Upper lobe of left lung (tissue), 6 donors: ENCODE data around the gene KCNN1. TPM values are rescaled to one million over a fixed set of nuclear protein-coding genes. Genes with fewer than 3 reads are reported as not detected.
"Not testable (repeated sequence)": the region's sequence is repeated elsewhere in the genome, so short reads cannot be mapped to it uniquely, and the experiment has no call there.

Experiments used
- ATAC-seq, 2 donors: fragments of 200-7000 bp; cut with Tn5 transposase; one replicate each; pipeline ENCODE4 v1.9.1; 2022; ENCODE audit warnings: mild to moderate bottlenecking in 2 of 2, moderate library complexity in 2 of 2; ENCODE audit not compliant: low FRiP score in 2 of 2
- DNase-seq, 2 donors: peaks; one replicate each; pipeline ENCODE4 v3.0.0-alpha.2; 2019 to 2020
- H3K27ac ChIP-seq, 4 donors: fragments of 200-600 bp; sonication (generic); one replicate each; pipeline ENCODE4 v1.5.1; 2016 to 2019
- H3K27me3 ChIP-seq, 4 donors: fragments of 200-600 bp; sonication (generic); one replicate each; pipeline ENCODE4 v1.5.1; 2017 to 2019
- H3K36me3 ChIP-seq, 4 donors: fragments of 200-600 bp; sonication (generic); one replicate each; pipeline ENCODE4 v1.5.1; 2016 to 2019
- H3K4me1 ChIP-seq, 4 donors: fragments of 200-600 bp; sonication (generic); one replicate each; pipeline ENCODE4 v1.5.1; 2018 to 2019
- H3K4me3 ChIP-seq, 4 donors: fragments of 200-600 bp; sonication (generic); one replicate each; pipeline ENCODE4 v1.5.1; 2017 to 2019; ENCODE audit warnings: mild to moderate bottlenecking in 2 of 4, moderate library complexity in 1 of 4
- H3K9me3 ChIP-seq, 4 donors: fragments of 200-600 bp; sonication (generic); one replicate each; pipeline ENCODE4 v1.5.1; 2018 to 2019
- CTCF ChIP-seq, 6 experiments: fragments of 450-650 bp in 4 of 6; fragments of 200-600 bp in 2 of 6; sonication (generic) in 2 of 6; IDR thresholded peaks; one replicate each; pipeline ENCODE4 v1.5.1; 2016 to 2019; ENCODE audit warnings: antibody characterized with exemption in 6 of 6
- EP300 ChIP-seq, 4 donors: sonication (generic); formaldehyde crosslinking; IDR thresholded peaks; one replicate each; pipeline ENCODE4 v1.5.1; 2017; ENCODE audit warnings: antibody characterized with exemption in 4 of 4, control low read depth in 2 of 4
- POLR2A ChIP-seq, 4 donors: fragments of 450-650 bp; IDR thresholded peaks; one replicate each; pipeline ENCODE4 v1.5.1; 2016 to 2017; ENCODE audit warnings: antibody characterized with exemption in 4 of 4, mild to moderate bottlenecking in 2 of 4
- POLR2AphosphoS5 ChIP-seq, 2 donors: sonication (generic); formaldehyde crosslinking; IDR thresholded peaks; one replicate each; pipeline ENCODE4 v1.5.1; 2017; ENCODE audit warnings: antibody characterized with exemption in 2 of 2
- WGBS, 2 donors: methylation state at CpG; one replicate each; pipeline ENCODE4 v1.1.5; 2017 to 2018; 5-methylcytosine and 5-hydroxymethylcytosine counted together
- total RNA-seq, 6 donors: library from RNA; depleted of rRNA in 4 of 6; stranded (reverse); fragments of >200 nt in 4 of 6; gene quantifications; one replicate each; pipeline versions ENCODE4 v1.1.0 to v1.2.1, GENCODE V29; 2016 to 2021
- donor health status: DM: no; HTN: no; CAD: no; lungs with moderate emphysema.
- donor health status: DM: no; HTN: yes; CAD: no; lungs with severe emphysema.

Gene KCNN1
- total RNA-seq, 6 donors from 2014 or later: 0.34 to 0.37 TPM; not detected in 4

- H3K27me3 ChIP-seq: no peaks in the 10 kb centered on the region
- DNase-seq: peak; percentile 96 to 97
- H3K36me3 ChIP-seq: peaks cover 0 to 10% (median 2%) of the 10 kb centered on the region in 4 donors
- TF ChIP-seq POLR2AphosphoS5 (IDR thresholded peaks at IDR 0.05): peak; percentile 79 to 91
- peak in 4 of 6 experiments; percentile 20 to 27 (median 24) for TF ChIP-seq CTCF (IDR thresholded peaks at IDR 0.05)
- TF ChIP-seq EP300 (IDR thresholded peaks at IDR 0.05): peak in 2 of 4 donors; percentile 61 to 84
- TF ChIP-seq POLR2A (IDR thresholded peaks at IDR 0.05): peak in 3 of 4 donors; percentile 47 to 95 (median 70)
- peak overlapping the region; percentile 68 to 96 (median 86) for H3K4me3 ChIP-seq
- H3K27ac ChIP-seq: peak overlapping the region; percentile 86 to 98 (median 96)
- H3K4me1 ChIP-seq: peaks cover 18 to 53% (median 28%) of the 10 kb centered on the region in 4 donors
- WGBS, 2 donors: 0% methylated on average over 3 to 5 of the region's 105 CpGs
- ATAC-seq: peak; percentile 87 to 92
- H3K9me3 ChIP-seq: no peaks in the 10 kb centered on the region
These were observed 34.2 kb downstream of the KCNN1 start for GRCh38 chr19:18000915-18001776.

GRCh38 chr19:18001777-18002345 lies 35.0 kb downstream of the KCNN1 start:
- Histone ChIP-seq H3K27ac (peak overlapping the region; percentile 86 to 98 (median 96)), H3K9me3 (no peaks in the 10 kb centered on the region), H3K36me3 (peaks cover 0 to 10% (median 2%) of the 10 kb centered on the region in 4 donors), H3K4me1 (peaks cover 22 to 56% (median 31%) of the 10 kb centered on the region in 4 donors), H3K27me3 (no peaks in the 10 kb centered on the region), H3K4me3 (peak overlapping the region; percentile 68 to 96 (median 86))
- WGBS, 2 donors: 24 to 27% methylated on average over 7 to 15 of the region's 15 CpGs
- ATAC-seq (peak in 1 of 2 donors; percentile 2), DNase-seq (no peak)
- TF ChIP-seq POLR2A (IDR thresholded peaks at IDR 0.05): no peak
- no peak for TF ChIP-seq CTCF (IDR thresholded peaks at IDR 0.05)

GRCh38 chr19:18002347-18002850 lies 35.5 kb downstream of the KCNN1 start:
- Histone ChIP-seq H3K36me3 (peaks cover 0 to 10% (median 2%) of the 10 kb centered on the region in 4 donors), H3K27me3 (no peaks in the 10 kb centered on the region), H3K9me3 (no peaks in the 10 kb centered on the region), H3K4me3 (peak overlapping the region; percentile 68 to 96 (median 86)), H3K27ac (peak overlapping the region; percentile 86 to 98 (median 96)), H3K4me1 (peaks cover 23 to 61% (median 35%) of the 10 kb centered on the region in 4 donors)
- DNase-seq: peak in 1 of 2 donors; percentile 67
- 56 to 65% methylated on average over 11 to 27 of the region's 27 CpGs for whole genome bisulfite sequencing, 2 donors
- TF ChIP-seq POLR2AphosphoS5 (IDR thresholded peaks at IDR 0.05): no peak
- peak in 1 of 4 donors; percentile 55 for TF ChIP-seq POLR2A (IDR thresholded peaks at IDR 0.05)
- no peak for ATAC-seq

GRCh38 chr19:18005750-18006149 lies 38.8 kb downstream of the KCNN1 start:
- WGBS, 2 donors: 94 to 95% methylated on average over 7 to 18 of the region's 35 CpGs
- not testable (repeated sequence) for H3K9me3 ChIP-seq, ATAC-seq, H3K27ac ChIP-seq, H3K27me3 ChIP-seq, H3K4me3 ChIP-seq
- H3K36me3 ChIP-seq: peaks cover 12 to 35% (median 24%) of the 10 kb centered on the region in 4 donors
- peak in 1 of 2 donors; percentile 83 for DNase-seq
- H3K4me1 ChIP-seq: peaks cover 25 to 72% (median 33%) of the 10 kb centered on the region in 4 donors

- Histone ChIP-seq H3K36me3 (peaks cover 16 to 50% (median 37%) of the 10 kb centered on the region in 4 donors), H3K4me3 (peak overlapping the region; percentile 5 to 66 (median 61))
These were observed 40.4 kb downstream of the KCNN1 start for GRCh38 chr19:18007044-18007916.

More at GRCh38 chr19:18007044-18007916, 40.4 kb downstream of the KCNN1 start:
- DNase-seq: peak; percentile 88 to 98
- peak; percentile 96 to 99 (median 98) for TF ChIP-seq CTCF (IDR thresholded peaks at IDR 0.05)
- TF ChIP-seq POLR2A (IDR thresholded peaks at IDR 0.05): peak in 3 of 4 donors; percentile 8 to 53 (median 24)
- TF ChIP-seq EP300 (IDR thresholded peaks at IDR 0.05): no peak
- peak; percentile 62 to 76 for TF ChIP-seq POLR2AphosphoS5 (IDR thresholded peaks at IDR 0.05)
- H3K4me1 ChIP-seq: peaks cover 22 to 69% (median 28%) of the 10 kb centered on the region in 4 donors
- ATAC-seq: peak; percentile 95
- peak overlapping the region; percentile 76 to 93 (median 92) for H3K27ac ChIP-seq
- WGBS, 2 donors: 1% methylated on average over 30 to 43 of the region's 46 CpGs
- no peaks in the 10 kb centered on the region for H3K9me3 ChIP-seq
- H3K27me3 ChIP-seq: no peaks in the 10 kb centered on the region
